ENCODE measurements around the gene PIGK.

DNA sequence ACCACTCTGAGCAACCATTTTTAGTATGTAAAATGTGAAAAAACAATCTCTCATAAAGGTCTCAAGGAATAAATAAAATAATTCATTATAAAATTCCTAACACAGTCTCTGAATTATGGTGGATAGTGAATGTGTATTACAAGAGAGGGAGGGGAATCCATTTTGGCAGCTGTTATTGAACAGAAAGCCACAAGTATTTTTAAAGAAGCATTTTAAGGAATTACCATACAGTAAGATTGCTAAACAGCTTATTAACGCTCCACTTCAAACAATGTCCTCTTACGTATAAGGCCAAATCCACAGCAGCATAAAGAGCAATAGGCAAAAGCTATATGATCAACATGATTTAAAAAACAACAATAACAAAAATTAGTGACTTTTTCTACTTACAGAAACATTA is 18.4 kb downstream of the PIGK start:
- no peak for TF ChIP-seq POLR2A (IDR thresholded peaks at IDR 0.05)
- TF ChIP-seq CTCF (IDR thresholded peaks at IDR 0.05): no peak
- TF ChIP-seq POLR2AphosphoS5 (IDR thresholded peaks at IDR 0.05): no peak
